ENCODE results near the gene MAGI2.

MAGI2 gene

DNA sequence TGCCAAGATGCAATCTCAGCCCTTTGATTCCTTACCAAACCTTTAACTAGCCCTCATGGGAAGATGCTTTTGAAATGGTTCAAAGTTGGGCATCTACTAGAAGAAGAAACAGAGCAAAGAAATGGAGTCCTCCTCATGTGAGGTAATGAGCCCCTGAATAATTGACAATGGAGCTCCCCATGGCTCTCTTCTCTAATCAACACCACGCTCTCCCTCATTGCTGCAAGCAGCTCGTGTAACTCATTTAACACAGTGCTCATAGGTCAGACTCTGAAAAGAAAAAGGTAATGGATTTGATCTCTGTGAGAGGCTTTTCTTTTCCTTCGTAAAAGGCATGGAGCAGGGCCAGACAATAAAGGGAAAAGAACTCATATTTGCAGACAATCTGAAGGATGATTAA is 1342.1 kb downstream of the MAGI2 start:
- DNase-seq: no peak

DNA sequence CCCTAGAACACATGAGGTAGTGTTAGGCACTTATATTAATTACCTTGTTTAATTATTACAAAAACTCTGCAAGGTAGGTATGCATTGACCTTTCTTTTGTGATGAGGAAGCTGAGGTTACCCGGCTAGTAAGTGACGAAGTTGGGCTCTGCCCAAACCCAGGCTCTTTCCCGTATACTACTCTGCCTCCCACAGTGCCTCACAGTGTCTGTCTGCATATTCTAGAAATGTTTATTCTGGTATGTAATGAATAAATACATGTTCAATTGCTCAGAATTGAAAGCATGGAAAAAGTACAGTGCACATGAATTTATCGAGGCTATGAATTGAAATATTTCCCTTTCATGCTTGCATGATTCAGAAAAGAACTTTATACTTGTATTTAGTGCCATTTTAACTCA is 1350.0 kb downstream of the MAGI2 start:
- no peak for DNase-seq

DNA sequence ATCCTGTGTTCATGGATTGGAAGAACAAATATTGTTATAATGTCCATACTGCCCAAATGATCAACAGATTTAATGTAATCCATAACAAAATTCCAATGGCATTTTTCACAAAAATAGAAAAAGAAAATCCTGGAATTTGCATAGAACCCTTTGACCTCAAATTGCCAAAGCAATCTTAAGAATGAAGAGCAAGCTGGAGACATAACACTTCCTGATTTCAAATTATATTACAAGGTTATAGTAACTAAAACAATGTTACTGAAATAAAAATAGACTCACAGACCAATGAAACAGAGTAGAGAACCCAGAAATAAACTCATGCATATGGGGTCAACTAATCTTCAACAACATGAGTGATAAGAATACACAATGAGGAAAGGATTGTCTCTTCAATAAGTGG is 1352.4 kb downstream of the MAGI2 start:
- no peak for DNase-seq

DNA sequence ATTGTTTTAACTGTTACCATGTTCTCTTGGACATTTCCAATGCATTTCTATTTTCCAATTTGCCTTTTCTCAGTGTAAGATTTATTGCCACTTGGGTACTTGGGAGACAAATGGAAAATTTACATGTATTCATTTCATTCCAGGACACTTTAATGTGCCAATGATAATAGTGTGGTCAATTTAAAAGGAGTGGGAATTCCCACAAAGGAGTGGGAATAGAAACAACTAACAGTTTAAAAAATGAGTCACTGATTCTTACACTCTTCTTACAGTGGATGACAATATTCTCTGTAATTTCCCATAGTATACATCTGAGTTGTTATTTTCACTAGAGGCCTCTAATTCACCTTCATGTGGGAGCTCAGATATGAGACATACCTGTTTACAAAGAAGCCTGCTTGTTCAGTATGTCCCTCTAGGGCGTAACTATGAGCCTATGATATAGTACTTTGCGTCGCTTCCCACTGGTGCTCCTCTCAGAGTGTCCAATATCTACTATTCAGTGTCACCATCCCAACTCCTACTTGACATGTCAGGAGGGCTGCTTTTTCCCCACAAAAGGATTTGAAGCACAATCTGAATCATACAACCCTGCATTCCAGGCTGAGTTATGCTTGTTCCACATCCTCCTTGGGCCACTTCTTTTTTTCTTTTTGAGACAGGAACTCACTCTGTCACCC is 1353.6 kb downstream of the MAGI2 start:
- no peak for DNase-seq

DNA sequence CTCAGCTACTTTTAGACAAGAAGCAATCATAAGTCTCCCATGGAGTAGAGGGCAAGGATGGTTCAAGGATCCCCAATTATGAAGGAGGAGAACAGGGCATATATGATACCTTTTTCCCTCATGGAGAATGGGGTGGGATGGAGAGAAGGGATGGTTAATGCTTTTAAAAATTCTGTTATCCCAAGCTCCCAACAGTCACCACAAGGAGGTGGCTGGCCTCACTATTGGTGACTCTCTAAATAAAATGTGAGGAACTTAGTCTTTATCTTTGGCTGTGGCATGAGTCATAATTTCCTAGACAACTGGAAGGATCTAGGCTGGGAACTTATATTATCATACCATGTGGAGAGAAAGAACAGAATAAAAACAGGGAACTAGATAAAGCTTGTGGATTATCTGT is 1357.9 kb downstream of the MAGI2 start:
- DNase-seq: no peak

DNA sequence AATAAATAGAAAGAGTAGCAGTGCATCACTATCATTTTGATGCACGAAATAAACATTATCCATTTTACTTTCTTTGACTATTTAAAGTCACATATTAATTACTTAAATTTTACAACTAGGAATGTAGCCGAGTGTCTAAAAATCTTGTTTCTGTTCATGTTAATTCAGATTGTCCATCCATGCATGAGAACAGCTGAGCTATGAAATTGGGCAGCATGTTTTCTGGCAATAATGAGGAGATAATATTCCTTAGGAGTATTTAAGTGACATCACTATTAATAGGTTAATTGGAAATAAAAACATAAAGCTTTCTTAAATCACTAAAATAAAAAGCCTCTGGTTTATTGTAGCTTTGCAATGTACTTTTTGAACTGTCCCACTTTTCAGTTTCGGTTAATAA is 1361.1 kb downstream of the MAGI2 start:
- no peak for DNase-seq

DNA sequence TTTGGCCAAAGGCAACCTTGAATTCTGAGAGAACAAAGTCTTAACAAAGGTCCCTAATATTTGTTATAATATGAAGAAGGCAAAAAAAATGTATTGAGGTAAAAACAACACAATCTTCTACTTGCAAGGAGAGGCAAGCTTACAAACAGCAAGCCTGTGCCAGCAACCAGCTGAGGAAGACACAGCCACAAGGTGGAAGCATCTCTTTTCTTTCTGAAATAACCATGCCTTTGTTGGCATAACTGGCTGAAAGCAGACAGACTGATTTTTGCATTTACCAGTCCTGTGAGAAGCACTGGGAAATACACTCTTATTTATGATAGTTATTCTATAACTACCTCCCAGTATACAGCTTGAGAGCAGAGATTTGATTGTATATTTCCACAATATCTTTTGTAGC is 1362.9 kb downstream of the MAGI2 start:
- no peak for DNase-seq

DNA sequence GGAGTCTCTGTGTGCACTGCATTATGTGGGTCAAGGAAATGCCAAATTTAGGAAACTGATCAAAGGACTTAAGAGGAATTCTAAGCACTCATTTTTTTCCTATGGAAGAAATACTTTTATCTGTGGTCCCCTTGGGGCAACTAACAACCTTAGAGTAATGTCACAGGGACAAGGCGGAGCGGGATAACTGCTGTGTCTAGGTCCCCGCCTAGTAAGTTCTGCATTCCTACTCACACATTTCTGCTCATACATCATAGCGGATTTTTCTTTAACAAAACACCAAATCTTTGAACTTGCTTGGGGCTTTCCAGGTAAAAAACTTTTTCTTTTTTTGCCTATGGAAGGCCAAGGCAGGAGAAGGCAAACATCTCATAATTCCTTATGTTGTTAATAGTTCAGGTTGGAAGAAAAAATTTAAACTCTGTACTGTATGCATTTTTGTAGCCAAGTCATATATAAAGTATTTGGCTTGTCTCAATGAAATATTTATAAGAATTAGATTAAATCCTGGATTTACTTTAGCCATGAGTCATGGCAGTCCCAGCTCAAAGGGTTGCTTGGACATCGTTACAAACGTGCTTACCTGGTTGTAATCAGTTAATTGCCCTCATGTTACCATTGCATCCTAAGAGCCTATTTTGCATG is 1369.9 kb downstream of the MAGI2 start:
- DNase-seq: no peak

DNA sequence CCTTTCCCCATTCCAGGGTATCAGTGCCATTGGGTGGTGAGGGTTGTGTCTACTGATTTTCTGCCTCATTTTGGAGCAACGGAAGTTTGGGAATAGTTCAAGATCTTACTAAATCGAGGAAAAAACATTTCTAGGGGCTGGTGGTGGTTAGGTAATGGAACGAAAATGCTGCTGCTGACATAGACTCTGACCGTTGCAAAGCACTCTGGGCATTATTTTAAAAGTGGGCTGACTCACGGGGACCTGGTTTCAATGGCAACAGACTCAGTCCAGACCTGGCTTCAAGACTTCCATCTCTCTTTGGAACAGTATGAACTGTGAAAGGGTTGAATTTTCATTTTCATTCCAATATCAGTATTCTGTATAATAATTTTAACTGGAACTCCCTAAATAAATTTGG is 1370.9 kb downstream of the MAGI2 start:
- no peak for DNase-seq

DNA sequence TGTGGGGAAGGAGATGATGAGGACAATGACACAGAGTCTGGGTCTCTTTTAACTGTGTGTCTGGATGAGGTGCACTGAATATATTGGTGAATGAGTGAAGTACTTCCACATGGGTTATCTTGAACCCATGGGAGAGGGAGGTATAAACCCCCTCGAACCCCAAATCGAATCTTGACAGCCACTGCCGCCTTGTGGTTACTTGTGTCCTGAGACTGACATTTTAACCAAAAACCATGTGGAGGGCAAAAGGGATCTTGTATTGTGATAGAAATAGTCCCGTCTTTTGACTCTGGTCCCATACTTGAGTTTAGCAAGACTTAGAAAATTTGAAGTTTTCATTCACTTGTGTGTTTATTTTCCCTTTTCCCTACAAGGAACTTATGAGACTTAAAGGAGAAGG is 1371.6 kb downstream of the MAGI2 start:
- no peak for DNase-seq

DNA sequence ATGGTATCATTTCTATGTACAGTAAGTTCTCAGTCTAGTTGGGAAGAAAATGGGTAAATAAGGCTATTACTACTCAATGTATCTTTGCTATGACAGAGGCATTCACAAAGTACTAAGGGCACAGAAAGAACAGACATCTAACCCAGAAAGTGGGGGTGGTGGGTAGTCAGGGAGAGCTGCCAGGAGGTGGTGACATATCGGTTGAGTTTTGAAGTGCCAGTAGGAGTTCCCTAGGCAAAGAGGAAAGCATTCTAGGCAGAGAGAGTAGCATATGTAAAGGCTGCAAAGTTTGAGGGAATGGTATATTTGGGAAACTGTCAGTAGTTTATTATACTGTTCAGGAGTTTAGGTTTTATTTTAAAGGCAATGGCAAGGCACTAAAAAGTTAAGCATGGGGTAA is 1372.1 kb downstream of the MAGI2 start:
- no peak for DNase-seq

DNA sequence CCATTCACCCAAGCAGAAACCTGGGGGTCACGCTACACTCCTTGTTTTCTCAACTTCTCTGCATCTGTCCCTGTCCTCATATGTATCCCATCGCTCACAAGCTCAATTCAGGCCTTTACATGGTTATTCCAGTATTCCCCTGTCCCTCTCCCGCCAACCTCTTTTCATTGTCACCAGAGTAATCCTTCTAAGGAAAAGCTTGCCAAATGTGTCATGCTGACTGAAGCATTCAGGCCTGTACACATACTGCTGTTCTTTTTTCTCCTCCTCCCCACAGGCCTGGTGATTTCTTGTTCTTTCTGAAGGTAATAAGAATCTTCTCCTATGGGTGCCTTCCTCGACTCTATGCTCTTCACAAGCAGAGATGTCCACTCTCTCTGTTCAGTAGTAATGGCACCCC is 1372.7 kb downstream of the MAGI2 start:
- no peak for DNase-seq

DNA sequence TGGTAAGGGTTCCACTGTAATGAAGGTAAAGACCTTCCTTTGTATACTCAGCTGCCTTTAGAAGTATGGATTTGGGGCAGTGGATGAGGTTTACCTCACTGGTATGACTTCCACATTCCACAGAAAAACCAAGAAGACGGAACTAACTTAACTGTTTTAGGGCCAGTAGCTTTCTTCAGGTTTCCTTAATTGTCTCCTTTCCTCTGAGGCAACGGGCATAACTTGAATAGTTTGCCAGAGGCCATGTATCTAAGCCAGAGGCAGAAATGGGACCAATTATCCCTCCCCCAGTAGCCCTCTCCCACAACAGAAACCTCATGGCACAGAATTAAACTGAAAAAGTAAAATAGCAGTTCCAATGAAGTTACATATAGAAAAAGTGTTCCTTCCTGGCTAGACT is 1373.2 kb downstream of the MAGI2 start:
- DNase-seq: no peak

DNA sequence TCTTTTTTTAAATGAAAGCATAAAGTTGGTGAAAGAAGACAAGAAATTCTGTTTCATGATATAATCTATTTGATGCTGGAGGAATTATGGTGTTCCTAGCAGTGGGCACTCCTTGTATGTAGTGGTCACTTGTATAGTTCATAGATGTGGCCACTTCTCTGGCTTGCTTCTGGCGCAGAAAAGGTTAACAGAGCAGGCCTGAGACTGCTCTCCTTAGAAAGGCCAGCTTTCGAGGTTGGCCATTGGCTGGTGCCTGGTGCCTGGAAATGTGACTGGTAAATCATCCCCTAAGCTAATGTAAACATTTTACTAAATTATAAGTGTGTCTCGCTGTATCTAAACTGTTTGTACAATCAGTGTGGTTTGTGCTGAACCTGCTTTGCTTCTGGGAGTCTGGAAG is 1378.8 kb downstream of the MAGI2 start:
- no peak for DNase-seq

DNA sequence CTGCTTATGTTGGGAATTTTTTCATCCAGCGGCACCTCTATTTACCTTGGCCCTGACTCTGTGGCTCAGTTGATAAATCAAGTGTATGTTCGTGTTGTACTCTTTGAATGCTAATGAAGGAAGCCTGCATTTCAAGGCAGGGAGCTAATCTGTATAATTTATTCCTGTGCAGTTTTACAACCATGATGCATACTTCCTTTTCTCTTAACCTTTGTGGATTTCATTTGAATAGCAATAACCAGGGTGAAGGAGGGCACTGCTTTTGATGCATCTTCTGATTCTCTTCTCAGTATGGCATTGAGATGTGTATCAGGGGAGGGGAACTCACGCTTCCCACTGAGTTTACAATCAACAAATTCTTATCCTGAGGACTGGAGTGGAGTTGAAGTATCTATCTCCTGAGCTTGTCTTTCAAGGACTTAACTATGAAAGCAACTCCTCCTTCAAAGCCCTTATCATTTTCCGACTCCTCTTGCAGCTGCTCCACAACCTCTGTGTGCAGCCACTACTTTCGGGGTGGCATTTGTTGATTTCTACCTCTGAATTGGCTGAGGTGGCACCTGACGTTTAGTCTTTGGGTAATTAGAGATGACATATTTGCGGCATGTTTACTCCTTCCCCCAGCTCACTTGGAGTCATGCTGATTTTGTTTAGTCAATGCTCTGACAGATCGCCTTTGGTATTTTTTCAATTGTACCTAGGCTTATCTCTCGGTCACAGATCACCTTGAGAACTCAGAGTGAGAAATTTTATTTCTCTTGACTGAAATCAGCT is 1379.7 kb downstream of the MAGI2 start:
- DNase-seq: no peak

DNA sequence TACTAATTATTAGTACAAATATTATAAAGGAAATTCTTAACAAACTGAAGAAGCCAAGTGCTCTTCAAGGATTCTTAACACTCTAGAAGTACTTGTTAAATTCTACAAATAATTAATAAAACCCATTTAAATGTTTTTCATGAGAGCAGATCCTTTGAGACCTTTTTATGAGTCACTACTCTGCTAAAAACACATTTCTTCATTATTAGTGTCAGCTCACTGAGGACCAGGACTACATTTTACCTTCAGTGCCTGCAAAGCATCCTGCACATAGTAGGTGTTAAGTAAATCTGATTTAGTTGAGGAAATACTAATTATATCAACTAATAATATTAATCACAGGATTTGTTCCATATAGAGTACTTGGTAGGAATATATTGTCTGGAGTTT is 1381.3 kb downstream of the MAGI2 start:
- no peak for DNase-seq

DNA sequence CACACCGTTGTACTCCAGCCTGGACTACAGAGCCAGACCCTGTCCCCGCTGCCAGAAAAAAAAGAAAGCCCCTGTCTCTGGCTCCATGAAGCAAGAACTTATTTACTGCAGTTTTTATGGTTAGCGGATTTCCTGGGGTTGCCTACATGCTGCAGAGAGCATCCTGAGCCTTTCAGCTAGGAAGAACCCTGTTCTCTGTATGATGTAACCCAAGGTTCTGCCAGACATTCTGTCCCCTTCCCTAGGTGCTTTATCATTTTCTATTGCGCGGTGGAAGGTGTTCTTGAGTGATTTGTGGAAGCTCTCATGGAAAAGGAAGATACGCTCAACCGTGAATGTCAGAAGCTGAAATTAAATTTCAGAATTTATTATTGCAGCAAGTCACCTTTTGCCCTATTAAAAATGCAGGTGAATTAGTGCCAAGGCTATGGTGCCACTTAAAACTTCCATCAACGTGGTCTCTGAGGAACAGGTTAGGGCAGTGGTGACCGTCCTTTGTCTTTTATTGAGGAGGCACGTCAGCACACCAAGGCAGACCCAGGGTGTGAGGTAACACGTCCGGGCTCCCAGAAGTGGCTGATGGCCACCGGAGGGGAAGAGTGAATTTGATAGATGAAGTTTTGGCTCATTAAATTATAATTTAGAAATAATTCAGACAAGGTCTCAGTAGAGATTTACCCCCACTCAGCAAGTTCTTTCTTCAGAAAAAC is 1381.8 kb downstream of the MAGI2 start:
- no peak for DNase-seq

DNA sequence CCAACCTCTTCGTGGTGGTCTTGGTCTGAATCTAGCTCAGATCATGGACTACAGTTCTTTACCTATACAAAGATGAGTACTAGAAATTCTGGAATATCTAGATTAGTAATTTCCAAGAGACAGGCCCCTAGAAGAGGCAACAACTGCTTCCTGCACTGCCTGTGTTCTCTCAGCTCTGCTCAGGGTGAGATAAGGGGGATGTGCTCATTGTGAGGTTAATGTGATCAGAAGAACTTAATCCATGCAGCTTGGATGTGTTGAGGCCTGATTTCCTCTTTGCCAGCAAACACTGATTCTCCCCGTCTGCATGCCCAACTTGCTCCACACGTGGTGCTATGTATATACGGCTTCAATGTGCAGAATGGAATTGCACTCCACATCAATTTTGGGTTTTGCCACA is 1386.9 kb downstream of the MAGI2 start:
- no peak for DNase-seq

DNA sequence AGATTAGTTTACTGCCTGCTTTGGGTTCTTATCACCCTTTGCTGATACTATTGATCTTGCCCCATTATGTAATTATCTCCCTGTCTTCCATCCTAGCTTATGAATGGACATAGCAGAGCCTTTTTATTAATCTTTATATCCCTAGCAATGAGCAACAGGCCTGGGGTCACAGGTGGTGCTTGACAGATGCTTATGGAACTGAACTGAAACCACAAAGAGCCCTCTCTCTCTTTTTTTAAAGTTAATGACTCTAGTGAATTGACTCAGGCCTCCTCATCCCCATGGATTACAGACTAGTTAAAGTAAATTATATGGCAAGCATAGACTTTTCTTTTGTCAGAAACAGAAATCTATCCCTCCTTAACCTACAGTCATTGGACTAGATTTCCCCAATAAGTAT is 1389.7 kb downstream of the MAGI2 start:
- DNase-seq: no peak

DNA sequence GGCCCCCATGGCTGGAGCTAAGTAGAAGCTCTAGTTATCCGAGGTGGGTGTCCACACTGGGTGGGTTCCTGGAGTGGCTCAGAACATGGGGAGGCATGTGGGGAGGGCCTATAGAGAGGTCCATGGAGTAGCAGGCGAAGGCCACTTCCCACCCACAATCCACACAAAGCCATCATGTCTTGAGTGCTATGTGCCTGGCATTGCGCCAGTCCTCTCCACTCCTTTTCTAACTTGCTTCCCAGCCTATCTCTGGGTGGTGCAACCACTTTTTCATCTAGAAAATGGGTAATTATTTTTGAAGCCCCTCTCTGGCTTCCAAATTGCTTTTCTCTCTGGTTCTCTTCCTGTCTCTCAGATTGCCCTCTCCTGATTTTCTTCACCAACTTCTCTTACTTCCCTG is 1391.3 kb downstream of the MAGI2 start:
- DNase-seq: no peak

DNA sequence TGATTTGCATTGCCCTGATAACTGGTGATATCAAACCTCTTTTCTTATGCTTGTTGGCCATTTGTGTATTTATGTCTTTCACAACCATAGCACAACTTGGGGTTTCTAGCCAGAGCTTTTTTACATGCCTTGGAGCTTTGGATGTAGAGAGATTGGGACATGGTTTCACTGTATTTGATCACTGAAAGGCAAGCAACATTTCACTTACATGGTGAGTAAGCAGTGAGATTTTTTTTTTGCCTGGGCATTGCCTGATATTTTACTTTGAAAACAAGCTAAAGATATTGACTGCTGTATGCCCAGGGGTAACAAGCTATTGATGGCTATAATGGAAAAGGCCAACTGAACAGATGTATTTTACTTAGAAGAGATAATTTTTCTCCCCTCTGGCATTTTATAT is 1395.9 kb downstream of the MAGI2 start:
- no peak for DNase-seq

DNA sequence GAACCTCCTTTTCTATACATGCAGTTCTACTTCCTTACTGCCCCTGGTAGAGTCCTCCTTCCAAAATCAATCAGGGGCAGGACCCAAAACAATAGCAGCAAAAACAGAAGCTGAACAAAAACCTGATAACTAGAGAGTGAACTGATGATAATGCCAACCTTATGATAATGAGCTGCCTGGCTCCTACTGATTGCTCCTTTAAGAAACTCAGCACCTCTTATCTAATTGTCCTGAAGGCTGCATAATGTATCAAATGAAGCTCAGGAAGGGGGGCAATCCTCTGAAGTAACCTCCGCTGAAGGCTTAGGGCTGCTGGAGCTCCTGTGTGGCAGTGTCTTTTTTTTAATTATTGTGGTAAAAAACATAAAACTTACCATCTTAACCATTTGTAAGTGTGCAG is 1397.9 kb downstream of the MAGI2 start:
- DNase-seq: no peak

DNA sequence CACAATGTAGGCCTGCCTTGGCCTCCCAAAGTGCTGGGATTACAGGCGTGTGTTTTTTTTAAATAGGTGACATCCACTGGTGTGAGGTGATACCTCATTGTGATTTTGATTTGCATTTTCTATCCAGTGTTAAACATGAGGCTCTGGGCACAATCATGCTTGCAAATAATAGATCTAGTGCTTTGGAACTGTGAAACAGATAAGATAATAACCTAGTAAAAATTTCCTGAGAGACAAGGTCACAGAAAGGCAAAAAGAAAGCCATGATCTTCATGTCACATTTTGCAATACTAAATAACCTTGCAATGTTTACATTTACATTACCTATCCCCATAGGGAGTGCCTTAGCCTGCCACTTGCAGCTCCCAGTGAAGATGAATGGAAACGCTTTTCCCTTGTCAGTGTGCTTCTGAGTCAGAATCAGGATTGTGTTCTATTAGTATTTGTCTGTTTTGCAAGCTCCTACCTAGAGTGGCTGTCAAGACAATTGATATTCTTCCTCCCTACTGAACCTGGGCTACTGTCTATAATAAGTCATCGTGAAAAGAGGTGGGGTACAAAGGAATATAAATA is 1398.4 kb downstream of the MAGI2 start:
- no peak for DNase-seq

All from SW 1271 (cell line).